UCSD-AML1 (cell line): ENCODE results near the gene SLC25A48.

ENCODE experiments used
- DNase-seq: peaks from one replicate; lab custom pipeline; 2025; ENCODE audit not compliant: unreplicated experiment; lab: John Stamatoyannopoulos, UW

Gene SLC25A48

DNA sequence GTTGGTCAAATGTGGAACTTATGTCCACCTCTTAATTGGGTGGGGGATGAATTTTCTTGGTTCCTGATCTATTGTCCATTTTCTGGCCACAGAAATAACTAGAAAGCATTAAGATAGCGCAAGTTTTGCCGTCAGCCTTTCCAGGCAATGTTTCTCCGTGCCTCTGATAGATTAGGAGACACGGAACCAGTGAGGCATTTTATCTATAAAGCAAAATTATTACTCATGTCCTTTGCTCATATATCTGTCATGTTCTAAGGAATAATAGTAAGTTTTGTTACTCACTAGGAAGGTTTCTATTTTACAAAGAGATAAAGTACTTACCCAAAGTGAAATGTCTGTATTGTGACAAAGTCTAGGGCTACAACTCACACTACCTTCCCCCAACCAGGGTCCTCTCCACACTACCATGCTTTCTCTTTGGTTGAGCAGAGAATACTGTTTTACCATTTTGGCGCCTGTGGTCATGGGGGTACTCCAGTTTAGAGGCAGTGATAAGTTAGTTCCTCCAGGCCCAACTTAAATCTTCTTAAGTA is 81.1 kb downstream of the SLC25A48 start:
- DNase-seq: no peak

- DNase-seq: no peak
These were observed 82.3 kb downstream of the SLC25A48 start for GRCh38 chr5:135916638-135917263.

- DNase-seq: no peak
These were observed 85.7 kb downstream of the SLC25A48 start for GRCh38 chr5:135920199-135920598.

GRCh38 chr5:135921388-135921787 is 86.9 kb downstream of the SLC25A48 start:
- no peak for DNase-seq

DNA sequence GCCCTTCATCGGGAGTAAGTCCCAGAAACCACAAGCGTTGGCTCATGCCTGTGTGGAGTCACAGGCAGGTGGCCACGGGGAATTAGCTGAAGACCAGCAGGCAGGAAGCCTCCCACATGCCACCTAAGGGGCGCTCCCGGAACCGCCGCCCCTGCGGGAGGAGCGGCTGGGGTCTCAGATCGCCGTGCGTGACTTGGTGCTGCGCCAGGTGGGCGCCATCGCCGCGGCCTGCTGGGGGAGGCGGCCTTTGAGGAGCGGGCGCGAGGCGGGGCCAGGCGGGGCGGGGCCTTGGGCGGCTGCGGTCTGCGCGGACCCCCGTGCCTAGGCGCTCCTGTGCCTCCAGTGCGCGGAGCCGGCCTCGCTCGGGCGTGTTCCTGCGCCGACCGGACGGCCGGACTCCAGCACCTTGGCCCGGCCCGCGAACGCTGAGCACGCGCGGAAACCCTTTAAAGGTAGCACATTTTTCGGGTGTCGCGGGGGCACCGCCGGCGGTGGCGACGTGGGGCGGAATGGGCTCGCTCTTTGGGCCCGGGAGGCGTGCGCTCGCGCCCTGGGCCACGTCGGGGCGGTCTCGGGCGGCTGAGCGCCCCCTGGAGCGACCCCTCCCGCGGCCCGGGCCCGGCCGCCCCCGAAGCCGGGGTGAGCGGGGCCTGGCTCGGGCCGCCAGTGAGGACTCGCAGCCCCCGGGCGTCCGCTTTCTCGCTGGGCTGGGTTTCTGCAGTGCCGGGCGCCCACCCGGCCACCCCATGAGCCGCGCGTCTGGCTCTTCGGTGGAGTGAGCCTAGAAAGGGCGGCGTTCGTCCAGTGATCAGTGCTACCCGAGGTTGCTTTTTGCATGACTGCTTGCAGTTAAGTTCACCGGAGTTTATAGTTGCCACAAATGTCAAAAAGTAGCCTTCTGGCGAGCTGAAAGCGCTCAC is 95.8 kb downstream of the SLC25A48 start:
- no peak for DNase-seq

DNA sequence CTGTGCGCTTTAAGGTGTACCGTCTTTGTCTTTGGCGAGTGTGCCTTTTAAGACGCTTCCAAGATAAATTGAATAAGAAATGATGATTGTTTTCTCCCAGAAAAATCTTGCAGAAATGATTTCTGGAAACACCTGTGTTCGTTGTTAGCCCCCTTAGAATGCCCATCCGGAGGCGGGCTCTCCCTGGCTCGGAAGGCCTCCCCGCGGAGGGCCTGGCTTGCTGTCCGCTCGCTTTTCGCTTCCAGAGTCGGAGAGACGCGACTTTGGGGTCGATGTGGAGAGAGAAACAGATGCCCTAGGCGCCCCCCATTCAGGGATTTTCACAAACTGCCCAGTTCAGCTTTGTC is 96.5 kb downstream of the SLC25A48 start:
- DNase-seq: no peak

GRCh38 chr5:135934939-135935338 is 100.5 kb downstream of the SLC25A48 start:
- DNase-seq: no peak

- no peak for DNase-seq
These were observed 102.9 kb downstream of the SLC25A48 start for GRCh38 chr5:135937245-135937911.
